ENCODE data around the gene PRAF2. TPM values are rescaled to one million over a fixed set of nuclear protein-coding genes. Genes with fewer than 3 reads are reported as not detected.

The PRAF2 gene
- polyA plus RNA-seq, 10 donors: 16.4 to 28.4 (median 22.5) TPM

- peak in 2 of 3 donors; percentile 74 to 83 for DNase-seq
Observed at GRCh38 chrX:49053223-49054072, 20.4 kb downstream of the PRAF2 start.

GRCh38 chrX:49043987-49044281 lies 29.9 kb downstream of the PRAF2 start:
- no peak for DNase-seq

GRCh38 chrX:49043220-49043986 lies 30.4 kb downstream of the PRAF2 start, which contains the start of gene TFE3:
TFE3 (minus strand) TSS chrX:49043357; CDS start chrX:49043226, 131 bp downstream.
- DNase-seq: peak; percentile 97 to 98 (median 98)

- peak in 1 of 3 donors; percentile 22 for DNase-seq
Observed at GRCh38 chrX:49042581-49043219, 31.1 kb downstream of the PRAF2 start.

DNA sequence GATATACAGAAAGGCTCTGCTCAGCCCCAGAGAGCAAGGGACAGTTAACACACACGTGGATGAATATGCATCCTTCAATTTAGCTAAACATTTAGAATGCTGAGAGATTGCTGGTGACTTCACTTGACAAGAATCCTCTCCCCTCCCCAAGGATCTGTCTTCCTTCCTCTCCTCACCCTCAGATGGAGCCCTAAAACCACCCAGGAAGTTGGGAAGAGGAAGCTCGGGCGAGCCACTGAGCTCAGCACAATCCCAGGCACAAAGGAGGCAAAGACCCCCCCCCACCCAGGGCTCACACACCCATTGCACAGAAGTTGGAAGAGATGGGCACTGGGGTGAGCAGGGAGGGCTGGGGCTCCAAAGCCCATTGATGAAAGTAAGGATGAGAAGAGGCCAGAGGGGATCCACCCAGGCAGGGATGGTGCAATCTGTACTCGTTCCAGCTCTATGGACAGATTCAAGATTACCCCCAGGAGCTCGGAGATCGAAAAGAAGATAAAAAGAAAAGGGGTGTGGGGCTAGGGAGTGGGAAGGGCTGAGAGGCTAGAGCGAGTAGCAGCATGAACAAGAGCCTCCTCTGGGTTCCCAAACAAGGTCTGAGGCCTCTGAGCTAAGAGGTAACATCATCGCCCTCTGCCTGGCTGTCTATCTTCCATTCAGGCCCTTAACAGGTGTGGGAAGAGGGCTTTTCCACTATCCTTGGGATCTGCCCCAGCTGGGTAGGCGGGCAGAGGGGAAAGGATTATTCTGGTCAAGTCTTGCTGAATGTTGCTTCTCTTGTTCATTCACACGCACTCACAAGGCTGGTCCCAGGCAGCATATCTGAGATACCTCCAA lies 31.8 kb downstream of the PRAF2 start:
- peak; percentile 20 to 55 (median 55) for DNase-seq

DNA sequence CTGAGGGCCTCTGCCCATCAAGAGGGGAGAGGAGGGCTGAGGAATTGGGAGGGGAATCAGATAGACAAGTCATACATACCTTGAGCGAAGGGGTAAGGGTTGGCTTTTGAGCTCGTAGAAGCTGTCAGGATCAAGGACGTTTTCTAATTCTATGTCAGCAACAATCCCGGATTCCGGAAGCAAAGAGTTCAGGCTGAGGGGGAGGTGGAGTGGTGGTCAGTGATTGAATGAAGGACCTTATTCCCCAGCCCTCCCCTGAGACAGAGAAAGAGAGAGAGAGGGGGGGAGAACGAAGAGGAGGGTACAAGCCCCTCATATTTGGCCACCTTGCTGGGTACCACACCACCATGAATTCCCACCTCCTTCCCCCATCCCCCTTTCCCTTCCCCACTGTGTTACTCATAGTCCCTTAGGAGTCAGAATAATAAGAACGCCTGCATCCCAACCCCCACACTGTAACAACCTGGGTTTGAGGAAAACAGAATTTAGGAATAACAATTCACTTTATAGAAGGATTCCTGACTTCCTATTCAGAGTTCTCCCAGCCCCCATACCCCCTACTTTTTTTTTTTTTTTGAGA lies 33.3 kb downstream of the PRAF2 start:
- DNase-seq: no peak

GRCh38 chrX:49039598-49040375 lies 34.0 kb downstream of the PRAF2 start:
- DNase-seq: peak; percentile 48 to 88 (median 75)

- DNase-seq: no peak
Observed at GRCh38 chrX:49037883-49038475, 35.8 kb downstream of the PRAF2 start.

DNA sequence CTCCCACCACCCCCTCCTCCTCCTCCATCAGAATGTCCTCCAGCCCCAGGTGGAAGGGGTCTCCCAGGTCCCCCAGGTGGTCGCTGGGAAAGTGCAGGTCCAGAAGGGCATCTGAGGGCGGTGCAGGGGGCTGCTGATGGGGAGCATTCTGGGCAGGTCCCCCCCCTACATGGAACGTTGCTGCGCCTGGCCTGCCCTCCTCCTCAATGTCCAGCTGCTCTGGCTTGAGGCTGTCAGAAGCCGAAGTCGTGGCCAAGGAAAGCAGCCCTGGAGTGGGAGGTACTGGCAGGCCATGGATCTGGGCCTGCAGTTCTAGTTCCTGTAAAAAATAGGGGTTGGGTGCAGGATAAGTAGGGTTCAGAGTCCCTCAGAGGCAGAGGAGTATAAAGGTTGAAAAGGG lies 43.5 kb downstream of the PRAF2 start:
- no peak for DNase-seq

DNA sequence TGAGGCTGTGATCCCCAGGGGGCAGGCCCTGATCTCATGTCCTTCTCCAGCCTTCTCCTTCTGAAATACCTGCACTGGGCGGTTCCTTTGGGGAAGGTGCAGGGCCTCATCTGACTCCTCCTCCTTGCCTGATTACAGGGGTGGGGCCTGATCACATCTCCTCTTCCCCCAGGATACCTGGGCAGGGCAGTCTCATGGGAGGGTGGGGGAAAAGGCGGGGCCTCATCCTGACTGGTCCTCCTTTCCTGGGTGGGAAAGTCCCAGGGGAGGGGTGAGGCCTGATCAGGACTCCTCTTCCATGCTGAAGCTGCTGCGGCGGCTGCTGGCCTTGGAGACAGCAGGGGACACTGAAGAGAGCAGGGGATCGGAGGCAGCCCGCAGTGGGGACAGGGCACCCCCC lies 43.9 kb downstream of the PRAF2 start:
- DNase-seq: no peak

Other genes starting within 250 kb of the PRAF2 start
- not detected for gene ERAS, start 247.5 kb downstream of the PRAF2 start, polyA plus RNA-seq (ENCODE audit: insufficient read length in 10 of 10)
- under 1 TPM in 6 of 10 donors, not detected in 4; 0.15 to 0.76 (median 0.22) TPM for gene PCSK1N, start 238.4 kb downstream of the PRAF2 start, polyA plus RNA-seq (ENCODE audit: insufficient read length in 10 of 10)
- gene TIMM17B, start 176.2 kb downstream of the PRAF2 start, polyA plus RNA-seq (ENCODE audit: insufficient read length in 10 of 10): 10 to 100 TPM; 24.1 to 39.0 (median 30.1) TPM
- 10 to 100 TPM; 45.2 to 72.5 (median 57.7) TPM for gene PQBP1, start 176.1 kb downstream of the PRAF2 start, polyA plus RNA-seq (ENCODE audit: insufficient read length in 10 of 10)
- gene SLC35A2, start 162.4 kb downstream of the PRAF2 start, polyA plus RNA-seq (ENCODE audit: insufficient read length in 10 of 10): 10 to 100 TPM; 12.9 to 20.8 (median 16.2) TPM
- 1 to 10 TPM; 1.3 to 9.1 (median 2.1) TPM for gene PIM2, start 155.0 kb downstream of the PRAF2 start, polyA plus RNA-seq (ENCODE audit: insufficient read length in 10 of 10)
- 10 to 100 TPM; 31.5 to 41.9 (median 34.9) TPM for gene OTUD5, start 116.4 kb downstream of the PRAF2 start, polyA plus RNA-seq (ENCODE audit: insufficient read length in 10 of 10)
- 1 to 10 TPM in 6 of 10 donors, under 1 TPM in 4; 0.87 to 2.2 (median 1.3) TPM for gene KCND1, start 102.2 kb downstream of the PRAF2 start, polyA plus RNA-seq (ENCODE audit: insufficient read length in 10 of 10)
- gene GRIPAP1, start 71.7 kb downstream of the PRAF2 start, polyA plus RNA-seq (ENCODE audit: insufficient read length in 10 of 10): 10 to 100 TPM; 16.9 to 34.3 (median 23.9) TPM
- gene TFE3, start 30.6 kb downstream of the PRAF2 start, polyA plus RNA-seq (ENCODE audit: insufficient read length in 10 of 10): 10 to 100 TPM; 17.6 to 26.0 (median 21.0) TPM
- gene CCDC120, start 15.0 kb downstream of the PRAF2 start, polyA plus RNA-seq (ENCODE audit: insufficient read length in 10 of 10): 1 to 10 TPM; 3.2 to 5.3 (median 3.8) TPM
- gene WDR45, start 5.9 kb upstream of the PRAF2 start, polyA plus RNA-seq (ENCODE audit: insufficient read length in 10 of 10): 10 to 100 TPM; 26.6 to 49.1 (median 34.1) TPM
- gene GPKOW, start 49.7 kb upstream of the PRAF2 start, polyA plus RNA-seq (ENCODE audit: insufficient read length in 10 of 10): 10 to 100 TPM; 15.4 to 19.0 (median 18.0) TPM
- gene MAGIX, start 88.8 kb upstream of the PRAF2 start, polyA plus RNA-seq (ENCODE audit: insufficient read length in 10 of 10): 1 to 10 TPM in 9 of 10 donors, under 1 TPM in 1; 0.97 to 2.4 (median 1.9) TPM
- 100 to 1,000 TPM in 9 of 10 donors, 10 to 100 TPM in 1; 75.3 to 165 (median 144) TPM for gene PLP2, start 97.9 kb upstream of the PRAF2 start, polyA plus RNA-seq (ENCODE audit: insufficient read length in 10 of 10)
- 1 to 10 TPM; 2.6 to 5.0 (median 4.0) TPM for gene PRICKLE3, start 112.4 kb upstream of the PRAF2 start, polyA plus RNA-seq (ENCODE audit: insufficient read length in 10 of 10)
- gene SYP, start 126.2 kb upstream of the PRAF2 start, polyA plus RNA-seq (ENCODE audit: insufficient read length in 10 of 10): 1 to 10 TPM in 8 of 10 donors, under 1 TPM in 2; 0.95 to 1.6 (median 1.3) TPM
- gene CACNA1F, start 159.3 kb upstream of the PRAF2 start, polyA plus RNA-seq (ENCODE audit: insufficient read length in 10 of 10): under 1 TPM in 2 of 10 donors, not detected in 8; 0.05 to 0.27 TPM
- gene CCDC22, start 161.5 kb upstream of the PRAF2 start, polyA plus RNA-seq (ENCODE audit: insufficient read length in 10 of 10): 10 to 100 TPM in 8 of 10 donors, 1 to 10 TPM in 2; 9.4 to 12.3 (median 11.1) TPM
- under 1 TPM; 0.19 to 0.95 (median 0.43) TPM for gene FOXP3, start 190.7 kb upstream of the PRAF2 start, polyA plus RNA-seq (ENCODE audit: insufficient read length in 10 of 10)
- gene PPP1R3F, start 195.8 kb upstream of the PRAF2 start, polyA plus RNA-seq (ENCODE audit: insufficient read length in 10 of 10): 1 to 10 TPM; 6.0 to 8.3 (median 7.0) TPM
- not detected for gene GAGE10, start 229.6 kb upstream of the PRAF2 start, polyA plus RNA-seq (ENCODE audit: insufficient read length in 10 of 10)
- gene GAGE12J, start 248.0 kb upstream of the PRAF2 start, polyA plus RNA-seq (ENCODE audit: insufficient read length in 10 of 10): not detected